K562 (cell line): Measurements from ENCODE around the gene SLC24A3. TPM values are rescaled to one million over a fixed set of nuclear protein-coding genes. Genes with fewer than 3 reads are reported as not detected.

Source experiments
- ATAC-seq: fragments of 200-7000 bp; cut with Tn5 transposase; 3 replicates; pipeline ENCODE4 v1.9.1; 2020; ENCODE audit warnings: moderate library complexity
- BruUV-seq: library from RNA; stranded (reverse); fragments of 400-500 nt; replicated peaks from 2 replicates; lab custom pipeline; 2021; lab: Mats Ljungman, UMichigan
- CTCF ChIA-PET: fragments of 300-600 bp; formaldehyde crosslinking; extraction: SDS; loops from one replicate; lab custom pipeline; 2021; ENCODE audit warnings: low intra/inter-chr PET ratio; lab: Yijun Ruan, JAX
- POLR2A ChIA-PET: fragments of 300-600, 350-650 bp; sonication (Branson Sonifier 250); formaldehyde crosslinking; extraction: SDS; loops from one replicate; lab custom pipeline; 2021; ENCODE audit warnings: antibody characterized with exemption, inconsistent platforms; lab: Yijun Ruan, JAX
- DNase-seq, 4 experiments: peaks; one replicate each; pipeline versions ENCODE4 v3.0.0 to v3.0.0-alpha.2; 2011 to 2018; ENCODE audit warnings: low spot score in 3 of 4, mixed read lengths in 3 of 4; ENCODE audit errors: extremely low read depth in 1 of 4
- FAIRE-seq: peaks from 2 replicates; lab custom pipeline; 2011; peaks lifted over from hg19 to GRCh38; lab: Jason Lieb, UNC
- H2AFZ ChIP-seq: 2 replicates; pipeline ENCODE4 v1.6.0; 2011; ENCODE audit warnings: low read depth, low read length, control low read depth, inconsistent platforms
- H3K27ac ChIP-seq: fragments of 200-600 bp; 3 replicates; pipeline ENCODE4 v1.8.0; 2011; ENCODE audit warnings: low read depth, mild to moderate bottlenecking, control low read depth, inconsistent platforms, low read length, moderate library complexity, mixed read lengths; ENCODE audit errors: extremely low read depth
- H3K27me3 ChIP-seq, 2 experiments: fragments of 300-600 bp in 1 of 2; 2 replicates in 1 of 2; 3 replicates in 1 of 2; pipeline versions ENCODE4 v1.6.0 to v1.8.0; 2011; ENCODE audit warnings: inconsistent platforms in 2 of 2, low read length in 2 of 2, mild to moderate bottlenecking in 1 of 2, mixed read lengths in 1 of 2, moderate library complexity in 1 of 2; ENCODE audit not compliant: control insufficient read depth in 2 of 2, insufficient read depth in 2 of 2
- H3K36me3 ChIP-seq: fragments of 300-600 bp; 3 replicates; pipeline ENCODE4 v1.8.0; 2011; ENCODE audit warnings: mild to moderate bottlenecking, low read length, inconsistent platforms; ENCODE audit not compliant: control insufficient read depth, insufficient read depth
- H3K4me1 ChIP-seq, 2 experiments: fragments of 200-600 bp in 1 of 2; replicated peaks in 1 of 2; 2 replicates in 1 of 2; 3 replicates in 1 of 2; pipeline versions ENCODE4 v1.5.1 to v1.8.0; 2011; ENCODE audit warnings: inconsistent platforms in 2 of 2, low read length in 2 of 2, mild to moderate bottlenecking in 1 of 2, mixed read lengths in 1 of 2, moderate library complexity in 1 of 2; ENCODE audit not compliant: control insufficient read depth in 2 of 2, insufficient read depth in 2 of 2
- H3K4me2 ChIP-seq: 2 replicates; pipeline ENCODE4 v1.6.1; 2011; ENCODE audit warnings: low read length, control low read depth, inconsistent platforms, mixed read lengths; ENCODE audit not compliant: insufficient read depth
- H3K4me3 ChIP-seq: fragments of 200-600 bp; sonication (generic), shearing (Covaris generic); 2 replicates; pipeline ENCODE4 v1.5.1; 2016; ENCODE audit warnings: control low read depth, inconsistent platforms
- H3K79me2 ChIP-seq: fragments of 200-600 bp; 3 replicates; pipeline ENCODE4 v1.8.0; 2011; ENCODE audit warnings: low read length, inconsistent platforms; ENCODE audit not compliant: control insufficient read depth, insufficient read depth
- H3K9ac ChIP-seq, 2 experiments: 2 replicates each; pipeline versions ENCODE4 v1.6.0 to v1.6.1; 2011; ENCODE audit warnings: low read depth in 2 of 2, low read length in 2 of 2, control low read depth in 1 of 2, inconsistent platforms in 1 of 2, mild to moderate bottlenecking in 1 of 2, mixed read lengths in 1 of 2; ENCODE audit not compliant: insufficient read depth in 1 of 2
- H3K9me1 ChIP-seq: one replicate; pipeline ENCODE4 v1.6.0; 2011; ENCODE audit warnings: inconsistent platforms, mild to moderate bottlenecking, low read length, moderate library complexity; ENCODE audit not compliant: control insufficient read depth, insufficient read depth
- H3K9me3 ChIP-seq: replicated peaks from 2 replicates; pipeline ENCODE4 v1.5.1; 2011; ENCODE audit warnings: low read depth, low read length, inconsistent platforms; ENCODE audit not compliant: control insufficient read depth, insufficient read depth
- H4K20me1 ChIP-seq: replicated peaks from 2 replicates; pipeline ENCODE4 v1.6.1; 2011; ENCODE audit warnings: low read length, inconsistent platforms, mixed read lengths; ENCODE audit not compliant: control insufficient read depth, insufficient read depth
- ATF7 ChIP-seq: fragments of 450-650 bp; IDR thresholded peaks from 2 replicates; pipeline ENCODE4 v1.7.1; 2014; ENCODE audit warnings: mild to moderate bottlenecking, moderate library complexity
- GATA2 ChIP-seq: sonication (generic); formaldehyde crosslinking; IDR thresholded peaks from 2 replicates; pipeline ENCODE4 v1.4.0; 2020; ENCODE audit warnings: mild to moderate bottlenecking, missing genetic modification reagents
- NCOA1 ChIP-seq: fragments of 450-650 bp; IDR thresholded peaks from 2 replicates; pipeline ENCODE4 v1.6.1; 2016; ENCODE audit warnings: low read depth
- POU5F1 ChIP-seq: fragments of 150-350 bp; IDR thresholded peaks from 2 replicates; pipeline ENCODE4 v1.6.1; 2014; ENCODE audit warnings: borderline replicate concordance, low read length, low read depth, mild to moderate bottlenecking; ENCODE audit not compliant: partially characterized antibody
- STAT5B ChIP-seq: fragments of 250-450 bp; sonication (Bioruptor Pico); IDR thresholded peaks from 2 replicates; pipeline ENCODE4 v1.8.0; 2021; ENCODE audit warnings: mild to moderate bottlenecking, inconsistent platforms
- ZNF175 ChIP-seq: fragments of 200-800 bp; sonication (Bioruptor generic); IDR thresholded peaks from 2 replicates; pipeline ENCODE4 v1.6.1; 2016; ENCODE audit warnings: low read depth, mild to moderate bottlenecking, missing genetic modification characterization, missing compliant biosample characterization
- ZNF511 ChIP-seq: sonication (generic); formaldehyde crosslinking; IDR thresholded peaks from 2 replicates; pipeline ENCODE4 v1.8.0; 2022; ENCODE audit warnings: mild to moderate bottlenecking, missing genetic modification reagents
- ZNF592 ChIP-seq: fragments of 450-650 bp; IDR thresholded peaks from 2 replicates; pipeline ENCODE4 v1.6.1; 2017; ENCODE audit warnings: antibody characterized with exemption, mild to moderate bottlenecking
- WGBS: fragments of 100-300 bp; shearing (Covaris generic); methylation state at CpG from one replicate; pipeline ENCODE4 v1.1.6; 2016; ENCODE audit warnings: low coverage, mixed read lengths; ENCODE audit not compliant: insufficient coverage; ENCODE audit errors: missing lambda C conversion rate; 5-methylcytosine and 5-hydroxymethylcytosine counted together
- in situ Hi-C: fragments of 300-500 bp; cut with MboI; formaldehyde crosslinking; loops from 4 replicates; pipeline ENCODE4 v1.15.0; 2018; ENCODE audit warnings: inconsistent platforms, mixed read lengths
- intact Hi-C: fragments of 100-400 bp; cut with micrococcal nuclease; formaldehyde crosslinking; loops from 2 replicates; pipeline ENCODE4 v1.14.2; 2022
- polyA plus RNA-seq, 8 experiments: library from polyadenylated mRNA; depleted of rRNA in 4 of 8; stranded (reverse) in 5 of 8; unstranded in 3 of 8; fragments of >200 nt; fragmentation: Nextera tagmentation in 2 of 8; fragmentation: Illumina TruSeq in 1 of 8; extraction: Ambion mirVana in 2 of 8; extraction: Trizol in 1 of 8; gene quantifications; 2 replicates each; pipeline versions ENCODE4 v1.2.1 to v1.2.3, GENCODE V29; 2011 to 2014; ENCODE audit warnings: inconsistent platforms in 1 of 8, missing spikeins in 1 of 8
- total RNA-seq, 7 experiments: library from RNA; depleted of rRNA in 6 of 7; stranded (reverse); fragments of >200 nt in 6 of 7; fragmentation: Illumina TruSeq in 2 of 7; extraction: Trizol in 2 of 7; gene quantifications; 2 replicates each; pipeline versions ENCODE4 v1.2.1 to v1.2.3, GENCODE V29; 2011 to 2021; ENCODE audit warnings: low replicate concordance in 1 of 7

SLC24A3 gene
- total and polyA plus RNA-seq, 9 of the 15 experiments (the other 6 are each of a cell fraction or from before 2014, with no cell fraction given) = not detected

GRCh38 chr20:19745584-19745983 lies 533.1 kb downstream of the SLC24A3 start (continued):
- TF ChIP-seq ZNF592 (no peak), ZNF511 (CRISPR knock-in tag) (no peak), GATA2 (CRISPR knock-in tag) (no peak), ZNF175 (CRISPR knock-in tag) (no peak), NCOA1 (no peak)

GRCh38 chr20:19746396-19746795 lies 534.0 kb downstream of the SLC24A3 start:
- no peaks in the 10 kb centered on the region for H3K36me3 ChIP-seq
- H3K9me1 ChIP-seq = no peaks in the 10 kb centered on the region
- no peaks in the 10 kb centered on the region for H4K20me1 ChIP-seq
- ChIA-PET CTCF (no interaction called here), POLR2A (no interaction called here)
- in situ Hi-C loops = no loop called here
- H3K9me3 ChIP-seq = no peaks in the 10 kb centered on the region
- no peak overlapping the region for H3K4me2 ChIP-seq
- BruUV-seq = no TSS peak
- DNase-seq = no peak
- no peak overlapping the region for H3K9ac ChIP-seq
- TF ChIP-seq ATF7 = no peak
- TF ChIP-seq STAT5B (CRISPR knock-in tag) = no peak
- no peak for TF ChIP-seq POU5F1
- FAIRE-seq = no peak
- no peak overlapping the region for H3K27ac ChIP-seq
- ATAC-seq = no peak
- intact Hi-C loops = no loop called here
- H3K79me2 ChIP-seq = no peaks in the 10 kb centered on the region
- H2AFZ ChIP-seq = no peak overlapping the region
- H3K4me1 ChIP-seq = no peaks in the 10 kb centered on the region
- WGBS = 0% methylated on average over 1 of the region's 1 CpG
- H3K4me3 ChIP-seq = no peak overlapping the region
- no peaks in the 10 kb centered on the region for H3K27me3 ChIP-seq
